Lower leg skin (tissue), 4 donors: Measurements from ENCODE around the gene GDF9. TPM values are rescaled to one million over a fixed set of nuclear protein-coding genes. Genes with fewer than 3 reads are reported as not detected.

Source experiments
- DNase-seq, 2 donors: peaks; one replicate each; pipeline ENCODE4 v3.0.0-alpha.2; 2019; ENCODE audit warnings: low spot score in 2 of 2
- H3K4me3 ChIP-seq: fragments of 200-600 bp; sonication (generic); 2 replicates; pipeline ENCODE4 v1.5.1; 2017; ENCODE audit warnings: mild to moderate bottlenecking, low read depth; ENCODE audit not compliant: poor library complexity, severe bottlenecking
- POLR2A ChIP-seq, 2 donors: fragments of 450-650 bp; IDR thresholded peaks; one replicate each; pipeline ENCODE4 v1.6.1; 2016 to 2017; ENCODE audit warnings: antibody characterized with exemption in 2 of 2, mild to moderate bottlenecking in 1 of 2, moderate library complexity in 1 of 2
- WGBS, 2 donors: methylation state at CpG; one replicate each; pipeline ENCODE4 v1.1.5; 2018; 5-methylcytosine and 5-hydroxymethylcytosine counted together
- intact Hi-C: fragments of 100-400 bp; cut with DNase I; formaldehyde crosslinking; loops from one replicate; pipeline ENCODE4 v1.15.0; 2023; ENCODE audit warnings: low total_unique reads
- total RNA-seq, 4 donors: library from RNA; depleted of rRNA; stranded (reverse); fragments of >200 nt; gene quantifications; one replicate each; pipeline ENCODE4 v1.1.0, GENCODE V29; 2016
- TF ChIP-seq, protein P1 (sequence below), 3 donors: fragments of 450-650 bp; IDR thresholded peaks; one replicate each; pipeline ENCODE4 v1.5.1; 2016; ENCODE audit warnings: antibody characterized with exemption in 3 of 3, mild to moderate bottlenecking in 3 of 3, moderate library complexity in 2 of 3

GDF9 gene
- total RNA-seq, 4 donors from 2014 or later = 0.17 to 0.44 (median 0.36) TPM

DNA sequence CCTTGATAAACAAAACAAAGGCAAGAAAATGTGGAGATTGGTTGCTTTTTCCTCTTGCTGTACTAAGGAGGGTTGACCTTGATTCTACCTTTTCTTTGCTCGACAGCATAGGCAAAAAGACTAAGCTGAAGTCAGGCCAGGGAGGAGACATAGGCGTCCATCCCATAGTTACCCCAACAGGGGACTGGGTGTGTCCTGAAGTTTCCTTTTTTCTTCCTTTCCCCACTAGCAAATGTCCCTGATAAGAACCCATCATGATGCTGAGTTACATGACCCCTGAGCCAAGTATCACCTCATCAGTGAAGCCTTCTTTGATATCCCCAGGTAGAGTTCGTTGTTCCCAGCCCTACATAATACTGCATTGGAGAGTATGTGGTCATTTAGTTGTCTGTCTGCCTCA is 26.0 kb downstream of the GDF9 start:
- H3K4me3 ChIP-seq = no peak overlapping the region
- WGBS, 2 donors = 64 to 86% methylated on average over 3 of the region's 3 CpGs
- intact Hi-C loops = no loop called here
- TF ChIP-seq, protein P1, sequence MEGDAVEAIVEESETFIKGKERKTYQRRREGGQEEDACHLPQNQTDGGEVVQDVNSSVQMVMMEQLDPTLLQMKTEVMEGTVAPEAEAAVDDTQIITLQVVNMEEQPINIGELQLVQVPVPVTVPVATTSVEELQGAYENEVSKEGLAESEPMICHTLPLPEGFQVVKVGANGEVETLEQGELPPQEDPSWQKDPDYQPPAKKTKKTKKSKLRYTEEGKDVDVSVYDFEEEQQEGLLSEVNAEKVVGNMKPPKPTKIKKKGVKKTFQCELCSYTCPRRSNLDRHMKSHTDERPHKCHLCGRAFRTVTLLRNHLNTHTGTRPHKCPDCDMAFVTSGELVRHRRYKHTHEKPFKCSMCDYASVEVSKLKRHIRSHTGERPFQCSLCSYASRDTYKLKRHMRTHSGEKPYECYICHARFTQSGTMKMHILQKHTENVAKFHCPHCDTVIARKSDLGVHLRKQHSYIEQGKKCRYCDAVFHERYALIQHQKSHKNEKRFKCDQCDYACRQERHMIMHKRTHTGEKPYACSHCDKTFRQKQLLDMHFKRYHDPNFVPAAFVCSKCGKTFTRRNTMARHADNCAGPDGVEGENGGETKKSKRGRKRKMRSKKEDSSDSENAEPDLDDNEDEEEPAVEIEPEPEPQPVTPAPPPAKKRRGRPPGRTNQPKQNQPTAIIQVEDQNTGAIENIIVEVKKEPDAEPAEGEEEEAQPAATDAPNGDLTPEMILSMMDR (IDR thresholded peaks at IDR 0.05) = no peak
- no peak for TF ChIP-seq POLR2A (IDR thresholded peaks at IDR 0.05)
- no peak for DNase-seq

DNA sequence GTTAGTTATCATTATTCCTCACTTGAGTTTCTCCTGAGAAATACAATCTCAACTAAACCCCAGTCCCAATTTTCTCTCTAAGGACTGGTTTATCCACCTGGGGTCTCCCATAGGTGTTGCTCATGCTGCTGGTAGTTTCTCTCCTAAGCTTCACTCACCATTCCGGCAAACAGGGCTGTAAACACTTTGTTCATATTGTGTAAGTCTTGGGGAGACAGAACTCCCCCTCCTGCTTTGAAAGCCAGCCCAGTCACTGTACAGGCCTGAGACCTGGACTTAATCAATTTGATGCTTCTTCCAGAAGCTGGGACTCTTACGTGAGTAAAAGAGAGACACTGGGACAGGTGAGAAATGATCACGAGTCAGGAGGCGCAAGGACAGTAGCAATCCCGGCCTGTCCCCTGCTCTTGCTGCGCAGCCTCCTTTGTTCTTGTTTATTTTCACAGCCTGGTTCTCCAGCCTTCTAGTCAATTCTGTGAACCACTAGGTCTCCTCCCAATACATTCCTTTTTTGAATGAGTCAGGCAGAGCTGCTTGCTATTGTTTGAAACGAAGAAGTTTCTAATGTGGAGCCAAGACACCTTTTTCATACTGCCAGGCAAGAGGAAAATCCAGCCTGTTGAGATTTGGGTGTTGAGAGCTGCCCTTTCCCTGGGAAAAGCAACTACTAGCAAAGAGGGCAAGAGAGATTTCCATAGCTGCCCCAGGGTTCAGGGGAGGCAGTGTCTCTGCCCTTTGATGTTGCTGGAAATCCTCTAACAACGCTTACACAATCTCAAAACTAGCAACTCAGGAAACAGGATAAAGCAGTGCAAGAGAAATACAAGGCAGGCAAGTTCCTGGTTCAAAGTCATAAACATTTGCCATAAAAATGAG is 26.6 kb downstream of the GDF9 start:
- intact Hi-C loops = no loop called here
- TF ChIP-seq, protein P1 (IDR thresholded peaks at IDR 0.05) = no peak
- TF ChIP-seq POLR2A (IDR thresholded peaks at IDR 0.05) = no peak
- no peak for DNase-seq
- WGBS, 2 donors = 66 to 69% methylated on average over 8 of the region's 8 CpGs
- no peak overlapping the region for H3K4me3 ChIP-seq

DNA sequence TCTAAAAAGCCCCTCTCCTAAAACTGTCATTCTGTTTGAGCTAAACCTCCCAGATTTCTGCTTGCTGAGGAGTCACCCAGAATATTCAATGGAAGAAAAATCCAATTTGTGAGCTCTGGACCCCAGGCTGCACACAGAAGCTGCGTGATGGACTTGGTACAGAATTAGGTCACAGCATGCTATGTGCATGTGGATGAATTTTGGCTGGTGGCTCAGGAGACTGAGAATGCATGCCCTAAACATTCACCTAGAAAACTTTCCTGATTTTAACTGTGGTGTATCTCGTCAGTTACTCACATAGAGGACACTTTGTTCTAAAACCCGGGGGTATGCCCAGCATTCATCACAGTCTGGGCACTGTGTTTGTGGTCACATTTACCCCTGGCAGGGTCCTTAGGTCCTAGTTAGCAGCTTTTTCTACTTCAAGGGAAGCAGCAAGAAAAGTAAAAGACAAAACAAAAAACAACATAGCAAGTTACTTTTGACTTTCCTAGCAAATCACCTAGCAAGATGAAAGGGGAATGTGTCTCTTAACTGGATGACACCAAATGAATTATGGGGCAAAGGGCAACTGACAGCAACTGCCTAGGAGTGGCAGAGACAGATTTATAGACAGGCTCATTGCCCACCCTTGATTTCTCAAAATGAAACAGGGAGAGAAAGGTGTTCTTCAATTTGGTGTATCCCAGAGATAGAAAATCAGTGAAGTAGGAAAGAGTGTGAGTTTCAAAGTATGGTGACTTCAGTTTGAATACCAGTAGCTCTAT is 27.6 kb downstream of the GDF9 start:
- H3K4me3 ChIP-seq = no peak overlapping the region
- WGBS, 2 donors = 76 to 78% methylated on average over 3 of the region's 3 CpGs
- DNase-seq = no peak
- intact Hi-C loops = no loop called here
- TF ChIP-seq POLR2A (IDR thresholded peaks at IDR 0.05) = no peak
- TF ChIP-seq, protein P1 (IDR thresholded peaks at IDR 0.05) = no peak

DNA sequence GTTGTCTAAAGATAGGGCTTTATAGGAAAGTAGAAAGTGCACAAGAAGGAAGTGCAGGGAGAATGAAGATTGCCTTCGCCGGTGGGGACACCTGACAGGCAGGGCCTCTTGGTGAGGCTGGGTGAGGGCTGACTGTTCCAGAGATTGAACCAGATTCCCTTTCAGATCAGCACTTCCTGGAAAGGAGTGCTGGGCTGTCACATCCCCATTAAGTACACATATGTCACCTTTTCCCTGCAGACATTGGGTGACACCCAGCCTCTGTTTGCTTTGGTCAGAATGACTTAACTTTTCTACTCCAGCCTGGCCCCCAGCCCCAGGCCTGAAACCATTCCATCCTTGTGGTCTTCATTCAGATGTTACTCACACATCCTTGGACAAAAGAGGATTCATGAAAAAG is 28.4 kb downstream of the GDF9 start:
- intact Hi-C loops = no loop called here
- no peak overlapping the region for H3K4me3 ChIP-seq
- TF ChIP-seq, protein P1 (IDR thresholded peaks at IDR 0.05) = no peak
- DNase-seq = no peak
- 76 to 88% methylated on average over 2 of the region's 2 CpGs for WGBS, 2 donors

DNA sequence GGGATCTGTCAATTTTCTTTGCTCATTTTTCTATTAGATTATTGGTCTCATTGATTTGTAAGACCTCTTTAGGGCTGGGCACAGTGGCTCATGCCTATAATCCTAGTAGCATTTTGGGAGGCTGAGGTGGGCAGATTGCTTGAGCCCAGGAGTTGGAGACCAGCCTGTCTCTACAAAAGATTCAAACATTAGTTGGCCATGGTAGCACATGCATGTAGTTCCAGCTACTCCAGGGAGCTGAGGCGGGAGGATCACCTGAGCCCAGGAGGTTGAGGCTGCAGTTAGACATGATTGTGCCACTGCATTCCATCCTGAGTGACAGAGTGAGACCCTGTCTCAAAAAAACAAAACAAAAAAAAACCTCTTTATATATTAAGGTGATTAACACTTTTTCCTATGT is 29.4 kb downstream of the GDF9 start:
- no peak for DNase-seq
- intact Hi-C loops = no loop called here
- 86 to 100% methylated on average over 1 of the region's 1 CpG for WGBS, 2 donors

More for the DNA sequence above, 29.4 kb downstream of the GDF9 start:
- no peak for TF ChIP-seq POLR2A (IDR thresholded peaks at IDR 0.05)
- TF ChIP-seq, protein P1 (IDR thresholded peaks at IDR 0.05) = no peak
- H3K4me3 ChIP-seq = no peak overlapping the region
